ENCODE data around the gene SLC25A22.

SLC25A22 gene

DNA sequence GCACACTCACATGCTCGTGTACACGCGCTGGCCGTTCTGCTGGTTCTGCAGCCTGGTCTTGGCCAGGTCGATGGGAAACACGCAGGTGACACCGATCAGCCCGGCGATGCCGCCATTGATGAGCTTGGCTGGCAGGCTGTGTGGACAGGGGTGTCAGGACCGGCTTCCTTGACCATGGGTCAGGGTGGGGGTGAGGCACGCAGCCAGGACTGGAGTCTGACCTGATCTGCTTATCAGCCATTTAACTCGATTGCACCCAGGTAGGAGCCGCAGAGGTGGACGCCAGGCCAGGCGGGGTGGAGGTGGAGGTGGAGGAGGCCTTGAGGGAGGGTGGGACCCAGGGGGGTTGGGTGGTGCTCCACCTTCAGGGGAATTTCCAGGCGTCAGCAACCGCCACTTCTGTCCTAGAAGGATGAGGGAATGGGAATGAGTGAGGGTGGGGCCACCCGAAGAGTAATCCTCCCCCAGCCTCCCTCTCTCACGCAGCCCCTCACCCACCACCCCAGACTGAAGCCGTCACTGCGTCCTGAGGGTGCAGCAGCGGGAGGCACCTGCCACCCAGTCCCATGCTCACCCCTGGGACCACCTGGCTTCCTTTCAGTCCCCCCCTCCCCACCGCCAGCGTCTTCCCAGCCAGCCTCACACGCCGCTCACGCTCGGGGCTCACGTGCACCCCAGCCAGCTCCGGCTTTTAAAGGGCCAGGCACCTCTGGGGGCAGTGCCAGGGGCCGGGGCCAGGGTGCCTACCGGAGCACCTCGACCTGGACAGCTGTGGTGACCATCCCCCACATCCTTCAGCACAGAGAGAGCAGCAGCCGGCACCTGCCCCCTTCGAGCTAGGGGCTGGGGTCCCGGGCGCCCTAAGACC, 3.1 kb downstream of the SLC25A22 start:
- Histone ChIP-seq H3K4me3 (replicated peaks; ENCODE audit: insufficient read depth, low read length) (peak overlapping the region; percentile 13; the same call in 1 of the 2 replicates), H3K27me3 (ENCODE audit: insufficient read depth, poor library complexity, severe bottlenecking) (no peaks in the 10 kb centered on the region), H3K27ac (replicated peaks) (no peak overlapping the region)
- DNase-seq (ENCODE audit: low read depth in 1 of 2, low spot score in 1 of 2), result no peak
- no peak for TF ChIP-seq SPI1 (IDR thresholded peaks at IDR 0.05; ENCODE audit: borderline replicate concordance, low read depth)
- no peak for TF ChIP-seq REST (IDR thresholded peaks at IDR 0.05; ENCODE audit: insufficient replicate concordance, low read depth)
- TF ChIP-seq GABPA (IDR thresholded peaks at IDR 0.05; ENCODE audit: low read depth), result no peak
- no peak for TF ChIP-seq POLR2AphosphoS5 (IDR thresholded peaks at IDR 0.05; ENCODE audit: low read depth)
- no peak for TF ChIP-seq CTCF (IDR thresholded peaks at IDR 0.05; ENCODE audit: insufficient read depth, low read length)

DNA sequence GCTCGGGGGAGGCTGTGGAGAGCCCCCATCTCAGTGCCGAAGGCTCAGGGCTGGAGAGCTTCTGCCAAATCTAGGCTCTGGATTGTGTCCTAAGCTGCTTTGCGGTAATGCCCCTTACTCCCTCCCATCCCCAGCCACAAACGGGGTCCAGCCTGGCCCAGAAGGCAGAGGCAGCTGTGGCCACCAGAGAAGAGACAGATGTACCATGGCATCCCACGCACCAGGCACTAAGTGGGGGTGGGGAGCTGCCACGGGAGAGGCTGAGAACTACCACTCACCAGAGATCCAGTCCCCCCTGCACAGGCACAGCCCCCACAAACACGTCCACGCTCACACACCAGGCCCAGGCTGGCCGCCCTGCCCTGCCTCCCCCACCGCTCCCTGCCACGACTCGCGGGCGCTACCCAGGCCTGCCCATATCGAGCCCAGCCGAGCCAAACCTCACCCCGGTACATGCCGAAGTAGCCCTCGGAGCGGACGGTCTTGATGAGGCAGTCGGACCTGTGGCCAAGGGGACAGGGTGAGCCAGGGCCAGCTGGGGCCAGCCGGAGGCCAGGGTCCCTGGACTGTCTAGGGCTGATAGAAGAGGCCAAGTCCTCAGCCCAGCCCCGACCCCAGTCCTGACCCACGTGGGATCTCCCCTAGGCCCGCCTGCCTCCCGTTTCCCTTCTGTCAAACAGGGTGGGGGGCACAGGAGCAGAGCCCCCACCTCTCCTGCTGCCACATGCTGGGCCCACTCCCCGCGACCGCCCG, 3.9 kb downstream of the SLC25A22 start:
- no peaks in the 10 kb centered on the region for H3K27me3 ChIP-seq (ENCODE audit: insufficient read depth, poor library complexity, severe bottlenecking)
- DNase-seq (ENCODE audit: low read depth in 1 of 2, low spot score in 1 of 2), result no peak
- no peak overlapping the region for H3K27ac ChIP-seq (replicated peaks)
- TF ChIP-seq POLR2AphosphoS5 (IDR thresholded peaks at IDR 0.05; ENCODE audit: low read depth) (no peak), REST (IDR thresholded peaks at IDR 0.05; ENCODE audit: insufficient replicate concordance, low read depth) (no peak), GABPA (IDR thresholded peaks at IDR 0.05; ENCODE audit: low read depth) (no peak), SPI1 (IDR thresholded peaks at IDR 0.05; ENCODE audit: borderline replicate concordance, low read depth) (no peak), CTCF (IDR thresholded peaks at IDR 0.05; ENCODE audit: insufficient read depth, low read length) (no peak)
- no peak overlapping the region for H3K4me3 ChIP-seq (replicated peaks; ENCODE audit: insufficient read depth, low read length)

DNA sequence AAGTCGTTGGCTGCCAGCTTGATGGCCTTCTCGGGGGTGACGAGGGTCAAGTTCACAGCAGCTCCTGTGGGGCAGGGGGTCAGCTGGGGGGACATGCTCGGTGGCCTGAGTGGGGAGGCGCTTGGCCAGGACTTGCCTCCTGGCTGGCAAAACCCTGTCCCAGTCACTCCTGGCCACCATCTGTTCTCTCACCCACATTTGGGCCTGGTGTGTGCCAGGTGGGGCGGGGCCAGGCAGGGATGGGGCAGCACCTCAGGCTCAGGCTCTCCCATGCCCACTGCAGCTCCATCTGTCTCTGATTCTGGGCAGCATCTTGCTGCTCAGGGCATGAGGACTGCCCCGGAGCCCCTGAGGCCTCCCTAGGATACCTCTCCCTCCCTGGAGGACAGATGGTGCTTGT, 4.5 kb downstream of the SLC25A22 start:
- DNase-seq (ENCODE audit: low read depth in 1 of 2, low spot score in 1 of 2), result no peak
- no peak for TF ChIP-seq CTCF (IDR thresholded peaks at IDR 0.05; ENCODE audit: insufficient read depth, low read length)
- no peak for TF ChIP-seq GABPA (IDR thresholded peaks at IDR 0.05; ENCODE audit: low read depth)
- TF ChIP-seq POLR2AphosphoS5 (IDR thresholded peaks at IDR 0.05; ENCODE audit: low read depth), result no peak
- TF ChIP-seq REST (IDR thresholded peaks at IDR 0.05; ENCODE audit: insufficient replicate concordance, low read depth), result no peak
- TF ChIP-seq SPI1 (IDR thresholded peaks at IDR 0.05; ENCODE audit: borderline replicate concordance, low read depth), result no peak
- Histone ChIP-seq H3K27me3 (ENCODE audit: insufficient read depth, poor library complexity, severe bottlenecking) (peaks cover 3% of the 10 kb centered on the region), H3K4me3 (replicated peaks; ENCODE audit: insufficient read depth, low read length) (no peak overlapping the region), H3K27ac (replicated peaks) (no peak overlapping the region)
